ENCODE results near the gene CPN2.

CPN2 gene

GRCh38 chr3:194373899-194374298 is 22.8 kb upstream of the CPN2 start:
- H3K27me3 ChIP-seq (ENCODE audit: insufficient read depth, poor library complexity, severe bottlenecking) = no peaks in the 10 kb centered on the region
- no peak for TF ChIP-seq CTCF (IDR thresholded peaks at IDR 0.05; ENCODE audit: poor library complexity, severe bottlenecking)
- no peak overlapping the region for H3K27ac ChIP-seq (ENCODE audit: poor library complexity, severe bottlenecking)
- DNase-seq (ENCODE audit: low spot score) (no peak), ATAC-seq (ENCODE audit: low read depth) (no peak)
- no peak overlapping the region for H3K4me3 ChIP-seq (ENCODE audit: severe bottlenecking)
- H3K9me3 ChIP-seq (ENCODE audit: severe bottlenecking) = no peaks in the 10 kb centered on the region
- no peaks in the 10 kb centered on the region for H3K36me3 ChIP-seq (ENCODE audit: low read depth)
- H3K4me1 ChIP-seq (ENCODE audit: insufficient read depth, poor library complexity, severe bottlenecking) = no peaks in the 10 kb centered on the region

DNA sequence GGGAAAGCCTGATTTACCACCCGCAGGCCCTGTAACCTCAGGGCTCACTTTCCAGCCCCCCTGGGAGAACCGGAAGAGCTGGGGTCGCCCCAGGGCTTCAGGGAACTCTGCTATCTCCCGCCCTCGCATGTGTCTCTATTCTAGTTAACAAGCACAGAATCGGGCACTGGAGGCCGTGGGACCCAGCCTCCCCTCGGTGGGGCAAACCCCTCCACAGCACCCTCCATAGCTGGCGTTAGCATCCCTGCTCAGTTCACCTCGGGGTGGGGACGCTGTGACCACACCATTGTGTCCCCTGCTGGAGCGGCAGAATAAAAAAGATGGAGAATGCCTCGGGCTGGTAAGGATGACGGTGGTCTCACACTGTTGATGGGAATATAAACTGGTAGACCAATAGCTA is 21.9 kb upstream of the CPN2 start:
- ATAC-seq (ENCODE audit: low read depth) = no peak
- Histone ChIP-seq H3K36me3 (ENCODE audit: low read depth) (no peaks in the 10 kb centered on the region), H3K4me3 (ENCODE audit: severe bottlenecking) (no peak overlapping the region), H3K27me3 (ENCODE audit: insufficient read depth, poor library complexity, severe bottlenecking) (no peaks in the 10 kb centered on the region), H3K9me3 (ENCODE audit: severe bottlenecking) (no peaks in the 10 kb centered on the region), H3K27ac (ENCODE audit: poor library complexity, severe bottlenecking) (no peak overlapping the region), H3K4me1 (ENCODE audit: insufficient read depth, poor library complexity, severe bottlenecking) (no peaks in the 10 kb centered on the region)
- no peak for DNase-seq (ENCODE audit: low spot score)
- no peak for TF ChIP-seq CTCF (IDR thresholded peaks at IDR 0.05; ENCODE audit: poor library complexity, severe bottlenecking)

GRCh38 chr3:194370753-194371152 is 19.6 kb upstream of the CPN2 start:
- no peak overlapping the region for H3K27ac ChIP-seq (ENCODE audit: poor library complexity, severe bottlenecking)
- DNase-seq (ENCODE audit: low spot score) (no peak), ATAC-seq (ENCODE audit: low read depth) (no peak)
- H3K4me1 ChIP-seq (ENCODE audit: insufficient read depth, poor library complexity, severe bottlenecking) = no peaks in the 10 kb centered on the region
- TF ChIP-seq CTCF (IDR thresholded peaks at IDR 0.05; ENCODE audit: poor library complexity, severe bottlenecking) = no peak
- H3K9me3 ChIP-seq (ENCODE audit: severe bottlenecking) = no peaks in the 10 kb centered on the region
- H3K4me3 ChIP-seq (ENCODE audit: severe bottlenecking) = no peak overlapping the region
- H3K36me3 ChIP-seq (ENCODE audit: low read depth) = no peaks in the 10 kb centered on the region
- H3K27me3 ChIP-seq (ENCODE audit: insufficient read depth, poor library complexity, severe bottlenecking) = no peaks in the 10 kb centered on the region

DNA sequence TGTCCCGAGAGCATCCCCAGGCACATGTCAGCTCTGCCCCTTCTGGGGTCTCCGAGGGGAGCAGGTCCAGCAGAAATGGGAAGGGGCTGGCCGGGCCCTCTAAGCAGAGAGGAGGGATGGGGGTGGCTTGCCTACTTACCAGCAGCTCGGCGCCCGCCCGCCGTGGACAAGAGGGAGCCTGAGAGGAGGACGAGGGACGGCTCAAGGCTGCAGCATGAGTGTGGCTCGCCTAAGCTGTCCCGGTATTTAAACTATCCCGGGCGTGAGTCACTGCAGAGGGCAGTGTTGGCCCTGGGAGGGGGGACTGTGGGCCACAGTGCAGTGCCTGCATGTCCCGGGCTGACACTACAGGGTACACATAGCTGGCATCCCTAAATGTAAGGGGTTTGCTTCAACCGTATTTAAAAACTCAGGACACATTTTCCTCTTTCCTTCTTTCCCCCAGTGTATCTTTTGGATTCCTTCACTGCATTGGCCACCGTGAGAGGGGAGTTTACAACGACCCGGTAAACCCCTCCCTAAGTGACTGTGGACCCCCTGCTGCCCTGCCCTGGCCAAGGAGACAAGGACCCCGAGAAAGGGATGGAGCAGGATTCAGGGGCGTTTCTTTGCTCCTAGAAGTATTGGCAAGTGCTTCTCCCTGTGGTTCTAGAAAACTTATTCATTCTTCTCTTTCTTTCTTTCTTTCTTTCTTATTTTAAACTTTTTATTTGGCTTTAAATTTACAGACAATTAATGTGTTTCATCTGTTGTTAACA is 18.6 kb upstream of the CPN2 start, which contains the start of gene LRRC15:
LRRC15 (minus strand) TSS at position 222 of the 758 bp plus-strand sequence. CDS start 8,700 bp downstream, outside the sequence.
- Histone ChIP-seq H3K9me3 (ENCODE audit: severe bottlenecking) (no peaks in the 10 kb centered on the region), H3K4me1 (ENCODE audit: insufficient read depth, poor library complexity, severe bottlenecking) (no peaks in the 10 kb centered on the region), H3K4me3 (ENCODE audit: severe bottlenecking) (no peak within 1 kb of the TSS), H3K27me3 (ENCODE audit: insufficient read depth, poor library complexity, severe bottlenecking) (no peaks in the 10 kb centered on the region), H3K36me3 (ENCODE audit: low read depth) (no peaks in the 10 kb centered on the region), H3K27ac (ENCODE audit: poor library complexity, severe bottlenecking) (no peak within 1 kb of the TSS)
- no peak for DNase-seq (ENCODE audit: low spot score)
- no peak for TF ChIP-seq CTCF (IDR thresholded peaks at IDR 0.05; ENCODE audit: poor library complexity, severe bottlenecking)
- peak; percentile 77 for ATAC-seq (ENCODE audit: low read depth)

GRCh38 chr3:194368918-194369317 is 17.8 kb upstream of the CPN2 start:
- Histone ChIP-seq H3K4me3 (ENCODE audit: severe bottlenecking) (no peak overlapping the region), H3K36me3 (ENCODE audit: low read depth) (no peaks in the 10 kb centered on the region), H3K4me1 (ENCODE audit: insufficient read depth, poor library complexity, severe bottlenecking) (no peaks in the 10 kb centered on the region), H3K9me3 (ENCODE audit: severe bottlenecking) (no peaks in the 10 kb centered on the region), H3K27me3 (ENCODE audit: insufficient read depth, poor library complexity, severe bottlenecking) (no peaks in the 10 kb centered on the region), H3K27ac (ENCODE audit: poor library complexity, severe bottlenecking) (no peak overlapping the region)
- TF ChIP-seq CTCF (IDR thresholded peaks at IDR 0.05; ENCODE audit: poor library complexity, severe bottlenecking) = no peak
- ATAC-seq (ENCODE audit: low read depth) = no peak
- no peak for DNase-seq (ENCODE audit: low spot score)

Data from RWPE2 (cell line).